HepG2 (cell line): ENCODE data around the gene MYO3B. TPM values are rescaled to one million over a fixed set of nuclear protein-coding genes. Genes with fewer than 3 reads are reported as not detected.

Source experiments
- ATAC-seq: fragments of 200-7000 bp; cut with Tn5 transposase; 3 replicates; pipeline ENCODE4 v1.9.1; 2020; ENCODE audit warnings: mild to moderate bottlenecking, moderate library complexity
- BruUV-seq: library from RNA; stranded (reverse); fragments of 400-500 nt; replicated peaks from 2 replicates; lab custom pipeline; 2021; lab: Mats Ljungman, UMichigan
- CTCF ChIA-PET: fragments of 300-600 bp; formaldehyde crosslinking; extraction: SDS; loops from one replicate; lab custom pipeline; 2021; ENCODE audit warnings: low total read pairs, inconsistent platforms, low intra/inter-chr PET ratio; lab: Yijun Ruan, JAX
- POLR2A ChIA-PET: fragments of 350-600 bp; sonication (Branson Sonifier 250); formaldehyde crosslinking; loops from one replicate; lab custom pipeline; 2020; ENCODE audit warnings: antibody characterized with exemption, inconsistent platforms; lab: Yijun Ruan, JAX
- DNase-seq: peaks from one replicate; pipeline ENCODE4 v3.0.0-alpha.2; 2015; ENCODE audit warnings: low spot score
- FAIRE-seq: peaks from 3 replicates; lab custom pipeline; 2011; peaks lifted over from hg19 to GRCh38; lab: Jason Lieb, UNC
- H2AFZ ChIP-seq: one replicate; pipeline ENCODE4 v1.6.1; 2011; ENCODE audit warnings: low read length, inconsistent platforms
- H3K27ac ChIP-seq: fragments of 300-600 bp; 3 replicates; pipeline ENCODE4 v1.8.0; 2011; ENCODE audit warnings: mixed run types, mild to moderate bottlenecking, mixed read lengths, low read length, inconsistent platforms; ENCODE audit not compliant: insufficient read depth; ENCODE audit errors: extremely low read length
- H3K27me3 ChIP-seq, 2 experiments: fragments of 200-600 bp in 1 of 2; 2 replicates in 1 of 2; 3 replicates in 1 of 2; pipeline versions ENCODE4 v1.6.0 to v1.8.0; 2011; ENCODE audit warnings: low read length in 2 of 2, mild to moderate bottlenecking in 2 of 2, moderate library complexity in 2 of 2, inconsistent platforms in 1 of 2; ENCODE audit not compliant: insufficient read depth in 2 of 2, control insufficient read depth in 1 of 2
- H3K36me3 ChIP-seq, 2 experiments: fragments of 200-600 bp in 1 of 2; replicated peaks in 1 of 2; 2 replicates in 1 of 2; 3 replicates in 1 of 2; pipeline versions ENCODE4 v1.5.1 to v1.8.0; 2011; ENCODE audit warnings: low read length in 2 of 2, inconsistent platforms in 1 of 2; ENCODE audit not compliant: insufficient read depth in 2 of 2, control insufficient read depth in 1 of 2
- H3K4me1 ChIP-seq: 2 replicates; pipeline ENCODE4 v1.5.1; 2012; ENCODE audit warnings: low read length, inconsistent platforms; ENCODE audit not compliant: insufficient read depth
- H3K4me2 ChIP-seq: 2 replicates; pipeline ENCODE4 v1.6.0; 2011; ENCODE audit warnings: low read depth, low read length, inconsistent platforms
- H3K4me3 ChIP-seq, 3 experiments: fragments of 200-600 bp in 1 of 3; sonication (generic), shearing (Covaris generic) in 1 of 3; replicated peaks in 1 of 3; 2 replicates each; pipeline ENCODE4 v1.5.1; 2011 to 2016; ENCODE audit warnings: low read length in 3 of 3, inconsistent platforms in 2 of 3, low read depth in 2 of 3, mild to moderate bottlenecking in 2 of 3, control low read depth in 1 of 3, mixed read lengths in 1 of 3; ENCODE audit not compliant: insufficient read depth in 1 of 3
- H3K79me2 ChIP-seq: one replicate; pipeline ENCODE4 v1.6.1; 2011; ENCODE audit warnings: low read length, inconsistent platforms; ENCODE audit not compliant: insufficient read depth
- H3K9ac ChIP-seq: 2 replicates; pipeline ENCODE4 v1.6.0; 2011; ENCODE audit warnings: mild to moderate bottlenecking, low read depth, low read length, inconsistent platforms; ENCODE audit not compliant: insufficient read depth
- H3K9me3 ChIP-seq: 2 replicates; pipeline ENCODE4 v1.5.1; 2012; ENCODE audit warnings: mild to moderate bottlenecking, low read length
- H4K20me1 ChIP-seq: 2 replicates; pipeline ENCODE4 v1.6.0; 2011; ENCODE audit warnings: inconsistent platforms, mild to moderate bottlenecking, low read length, moderate library complexity; ENCODE audit not compliant: insufficient read depth
- E2F2 ChIP-seq: sonication (generic); formaldehyde crosslinking; IDR thresholded peaks from 2 replicates; pipeline ENCODE4 v1.4.0; 2020; ENCODE audit warnings: missing genetic modification reagents, borderline replicate concordance
- ISX ChIP-seq: sonication (generic); formaldehyde crosslinking; conservative IDR thresholded peaks from 2 replicates; pipeline ENCODE4 v1.5.0; 2020; ENCODE audit warnings: missing genetic modification reagents
- KDM3A ChIP-seq: IDR thresholded peaks from 2 replicates; pipeline ENCODE4 v1.6.1; 2018; ENCODE audit warnings: low read depth, missing compliant biosample characterization
- RBAK ChIP-seq: sonication (generic); formaldehyde crosslinking; IDR thresholded peaks from 2 replicates; pipeline ENCODE4 v1.5.1; 2020; ENCODE audit warnings: mild to moderate bottlenecking, missing genetic modification reagents
- SRF ChIP-seq: IDR thresholded peaks from 2 replicates; pipeline ENCODE4 v1.6.1; 2011; ENCODE audit warnings: mild to moderate bottlenecking, low read depth, low read length, moderate library complexity
- SRSF1 ChIP-seq: fragments of 200-400 bp; formaldehyde crosslinking; optimal IDR thresholded peaks from 2 replicates; pipeline ENCODE3; 2017; ENCODE audit warnings: mild to moderate bottlenecking, low read depth, low read length, moderate library complexity
- UBTF ChIP-seq: sonication (generic); formaldehyde crosslinking; IDR thresholded peaks from 2 replicates; pipeline ENCODE4 v1.4.0; 2020; ENCODE audit warnings: mild to moderate bottlenecking, missing genetic modification reagents
- ZHX1 ChIP-seq: sonication (generic); formaldehyde crosslinking; IDR thresholded peaks from 2 replicates; pipeline ENCODE4 v1.8.1; 2022; ENCODE audit warnings: low read depth, mild to moderate bottlenecking, missing genetic modification reagents
- ZNF232 ChIP-seq: sonication (generic); formaldehyde crosslinking; IDR thresholded peaks from 2 replicates; pipeline ENCODE4 v1.4.0; 2020; ENCODE audit warnings: missing genetic modification reagents, borderline replicate concordance
- ZNF24 ChIP-seq: fragments of 450-650 bp; IDR thresholded peaks from 2 replicates; pipeline ENCODE4 v1.6.1; 2017; ENCODE audit warnings: antibody characterized with exemption, mild to moderate bottlenecking
- ZNF776 ChIP-seq: sonication (generic); formaldehyde crosslinking; IDR thresholded peaks from 2 replicates; pipeline ENCODE4 v1.4.0; 2020; ENCODE audit warnings: mild to moderate bottlenecking, missing genetic modification reagents
- WGBS: methylation state at CpG from one replicate; pipeline ENCODE4 v1.1.6; 2017; ENCODE audit warnings: low lambda C conversion rate; 5-methylcytosine and 5-hydroxymethylcytosine counted together
- in situ Hi-C: cut with HindIII; loops from 2 replicates; pipeline ENCODE4 v1.10.0; 2017; ENCODE audit warnings: low pct_unique_long_range_greater_than_20kb; ENCODE audit not compliant: extremely low pct_ligation_motif_present
- intact Hi-C: fragments of 100-400 bp; cut with micrococcal nuclease; formaldehyde crosslinking; loops from one replicate; pipeline ENCODE4 v1.10.0; 2022; ENCODE audit not compliant: unreplicated experiment
- polyA plus RNA-seq, 8 experiments: library from polyadenylated mRNA; depleted of rRNA in 3 of 8; stranded (reverse) in 7 of 8; unstranded in 1 of 8; fragments of >200 nt; fragmentation: Illumina TruSeq in 4 of 8; extraction: Trizol in 4 of 8; gene quantifications; 2 replicates each; pipeline versions ENCODE4 v1.2.1 to v1.2.3, GENCODE V29; 2011 to 2016; ENCODE audit warnings: low read depth in 4 of 8, missing spikeins in 1 of 8, mixed read lengths in 1 of 8; ENCODE audit not compliant: insufficient read depth in 1 of 8
- total RNA-seq, 5 experiments: library from RNA; depleted of rRNA; stranded (reverse); fragments of >200 nt; fragmentation: Illumina TruSeq; extraction: Trizol; gene quantifications; 2 replicates each; pipeline ENCODE4 v1.2.3, GENCODE V29; 2016; ENCODE audit warnings: low read depth in 1 of 5
- TF ChIP-seq, protein P1 (sequence below): sonication (generic); formaldehyde crosslinking; IDR thresholded peaks from 2 replicates; pipeline ENCODE4 v1.8.0; 2022; ENCODE audit warnings: missing genetic modification reagents, mild to moderate bottlenecking, borderline replicate concordance

Gene MYO3B
- total and polyA plus RNA-seq, 2 of the 13 experiments (the other 11 are each of a cell fraction or from before 2014, with no cell fraction given): 0.01 TPM; not detected in 1

DNA sequence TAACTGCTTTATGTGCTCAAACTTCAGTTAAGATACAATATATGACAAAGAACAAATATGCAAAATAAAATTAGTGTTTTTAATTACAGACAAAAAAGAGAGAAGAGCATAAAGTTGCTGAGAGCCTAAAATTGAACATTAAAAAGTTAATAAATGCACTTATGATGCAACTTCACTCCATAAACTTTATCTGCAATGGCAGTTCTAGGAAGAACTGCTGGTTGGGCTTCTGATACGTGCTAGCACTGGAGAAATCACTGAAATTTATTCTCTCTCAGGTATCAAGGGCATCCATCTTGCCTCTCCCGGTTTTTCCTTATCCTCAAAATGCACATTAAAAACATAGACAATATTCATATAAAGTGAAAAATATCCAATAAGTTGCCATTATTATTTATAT lies 35.7 kb downstream of the MYO3B start (continued):
- no peak for TF ChIP-seq ZHX1 (CRISPR knock-in tag)
- no peak for TF ChIP-seq SRF
- no peak for TF ChIP-seq E2F2 (CRISPR knock-in tag)
- no peak for TF ChIP-seq ISX (CRISPR knock-in tag)

DNA sequence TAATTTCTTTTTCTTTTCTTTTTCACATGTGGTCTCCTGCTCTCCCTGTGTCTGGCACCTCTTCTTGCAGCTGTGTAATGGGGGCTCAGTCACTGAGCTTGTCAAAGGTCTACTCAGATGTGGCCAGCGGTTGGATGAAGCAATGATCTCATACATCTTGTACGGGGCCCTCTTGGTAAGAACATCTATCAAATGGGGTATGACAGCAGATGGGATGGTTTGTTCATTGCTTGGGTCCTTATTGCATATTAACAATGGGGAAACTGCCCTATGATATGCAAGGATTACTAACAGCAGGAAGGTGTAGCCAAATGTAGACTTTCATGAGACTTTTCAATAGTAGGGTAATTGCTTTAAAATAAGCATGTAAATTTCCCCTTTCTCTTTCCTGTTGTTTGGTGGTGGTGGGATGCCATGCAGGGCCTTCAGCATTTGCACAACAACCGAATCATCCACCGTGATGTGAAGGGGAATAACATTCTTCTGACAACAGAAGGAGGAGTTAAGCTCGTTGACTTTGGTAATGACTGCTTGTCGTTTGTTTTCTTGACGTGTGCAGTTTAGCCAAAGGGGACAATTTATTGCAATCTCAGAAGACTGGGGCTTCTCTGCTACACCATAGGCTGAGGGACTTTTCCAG lies 36.5 kb downstream of the MYO3B start:
- TF ChIP-seq UBTF (CRISPR knock-in tag) (no peak), ZNF24 (no peak), KDM3A (CRISPR knock-in tag) (no peak), ZNF776 (CRISPR knock-in tag) (no peak), ZNF232 (CRISPR knock-in tag) (no peak), SRSF1 (no peak), RBAK (no peak)
- TF ChIP-seq, protein P1, sequence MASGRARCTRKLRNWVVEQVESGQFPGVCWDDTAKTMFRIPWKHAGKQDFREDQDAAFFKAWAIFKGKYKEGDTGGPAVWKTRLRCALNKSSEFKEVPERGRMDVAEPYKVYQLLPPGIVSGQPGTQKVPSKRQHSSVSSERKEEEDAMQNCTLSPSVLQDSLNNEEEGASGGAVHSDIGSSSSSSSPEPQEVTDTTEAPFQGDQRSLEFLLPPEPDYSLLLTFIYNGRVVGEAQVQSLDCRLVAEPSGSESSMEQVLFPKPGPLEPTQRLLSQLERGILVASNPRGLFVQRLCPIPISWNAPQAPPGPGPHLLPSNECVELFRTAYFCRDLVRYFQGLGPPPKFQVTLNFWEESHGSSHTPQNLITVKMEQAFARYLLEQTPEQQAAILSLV: no peak
- Histone ChIP-seq H2AFZ (no peak overlapping the region), H3K9ac (no peak overlapping the region), H3K4me2 (no peak overlapping the region), H3K27me3 (peaks cover 2 to 15% of the 10 kb centered on the region in 2 experiments; a peak in 3 of 5 replicates), H3K4me1 (no peaks in the 10 kb centered on the region), H3K36me3 (no peaks in the 10 kb centered on the region), H4K20me1 (no peaks in the 10 kb centered on the region), H3K27ac (no peak overlapping the region), H3K9me3 (no peaks in the 10 kb centered on the region), H3K79me2 (no peaks in the 10 kb centered on the region), H3K4me3 (no peak overlapping the region)
- DNase-seq (no peak), FAIRE-seq (no peak), ATAC-seq (no peak)
- no TSS peak for BruUV-seq
- in situ Hi-C loops (no loop called here), intact Hi-C loops (no loop called here)
- POLR2A ChIA-PET: no interaction called here
- WGBS: 10% methylated on average over 7 of the region's 7 CpGs
- CTCF ChIA-PET: no interaction called here
